CD4-positive, alpha-beta T cell treated with Interleukin-6 at 100 ng/mL for 8 hours (primary cell): Measurements from ENCODE around the gene KANSL3.
"Not testable (repeated sequence)": the region's sequence is repeated elsewhere in the genome, so short reads cannot be mapped to it uniquely, and the experiment has no call there.

ENCODE experiments used
- DNase-seq: peaks from one replicate; pipeline ENCODE4 v3.0.0-alpha.2; 2020; ENCODE audit warnings: mixed read lengths, low spot score

The KANSL3 gene

DNA sequence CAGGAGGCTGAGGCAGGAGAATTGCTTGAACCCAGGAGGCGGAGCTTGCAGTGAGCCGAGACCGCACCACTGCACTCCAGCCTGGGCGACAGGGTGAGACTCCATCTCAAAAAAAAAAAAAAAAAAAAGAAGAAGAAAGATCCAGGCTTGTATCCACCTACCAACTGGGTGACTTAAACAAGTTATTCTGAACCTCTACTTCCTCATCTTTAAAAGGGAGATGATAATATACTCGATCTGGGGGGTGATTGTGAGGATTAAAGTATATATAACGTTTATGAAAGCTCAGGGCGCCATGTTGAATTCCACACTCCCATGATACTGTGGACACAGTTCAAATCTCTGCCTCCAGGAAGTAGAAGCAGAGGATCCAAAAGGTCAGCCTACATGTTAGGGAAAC is 16.7 kb upstream of the KANSL3 start:
- DNase-seq, result not testable (repeated sequence)

DNA sequence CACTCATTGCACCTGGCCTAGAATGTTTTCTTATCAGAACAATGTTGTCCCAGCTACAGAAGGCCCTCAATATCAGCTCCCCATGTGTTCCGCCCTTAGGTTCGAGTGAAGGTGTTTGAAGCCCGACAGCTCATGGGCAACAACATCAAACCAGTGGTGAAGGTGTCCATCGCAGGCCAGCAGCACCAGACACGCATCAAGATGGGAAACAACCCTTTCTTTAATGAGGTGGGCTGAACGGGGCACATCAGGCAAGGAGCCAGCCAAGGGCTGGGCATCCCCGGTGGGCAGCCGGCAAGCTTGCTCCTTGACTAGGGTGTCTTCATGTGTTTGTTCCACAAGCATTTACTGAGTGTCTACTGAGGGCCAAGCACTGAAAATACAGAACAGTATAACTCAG is 13.7 kb upstream of the KANSL3 start:
- no peak for DNase-seq

DNA sequence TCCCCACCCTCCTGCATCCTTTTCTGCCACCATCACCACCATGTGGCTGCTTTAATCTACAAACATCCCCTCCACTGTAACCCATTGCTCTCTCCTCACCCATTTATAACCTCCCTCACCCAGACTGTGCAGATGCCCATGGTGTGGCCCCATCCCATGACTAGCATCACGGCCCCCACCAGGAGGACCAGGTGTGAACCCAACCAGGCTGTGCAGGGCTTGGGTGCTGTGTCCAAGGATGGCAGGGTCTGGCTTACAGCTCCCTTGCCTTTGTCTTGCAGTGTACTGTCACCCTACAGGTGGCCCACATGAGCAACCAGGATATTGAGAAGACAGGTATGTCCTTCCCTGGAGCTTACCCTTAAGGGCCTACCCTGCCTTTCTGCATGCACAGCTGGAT is 11.2 kb upstream of the KANSL3 start:
- no peak for DNase-seq

DNA sequence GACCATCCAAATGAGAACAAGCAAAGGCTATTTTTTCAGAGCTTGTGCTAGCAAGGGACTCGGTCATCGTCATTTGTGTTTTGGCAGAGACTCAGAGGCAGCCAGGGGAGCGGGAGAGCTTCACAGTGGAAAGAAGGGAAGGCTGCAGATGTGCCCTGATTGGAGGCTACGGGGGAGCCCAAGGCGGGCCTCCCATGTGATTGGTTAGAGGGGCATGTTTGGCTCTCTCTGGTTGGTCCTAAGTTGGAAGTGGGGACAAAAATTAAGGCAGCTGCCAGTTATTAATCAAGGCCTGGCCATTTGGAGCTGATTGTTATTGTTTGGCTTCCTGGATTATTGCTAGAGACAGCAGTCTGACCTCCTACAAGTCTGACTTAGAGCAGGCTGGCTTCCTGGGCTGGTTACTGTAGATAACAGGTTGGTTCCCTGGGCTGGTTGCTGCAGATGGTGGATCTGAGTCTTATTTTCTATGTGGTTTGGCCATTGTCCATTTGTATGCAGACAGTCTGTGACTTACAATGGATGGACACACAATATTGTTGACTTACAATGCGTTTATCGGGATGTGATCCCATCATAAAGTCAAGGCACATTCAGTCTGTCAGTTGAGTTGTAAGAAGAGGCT is 10.3 kb upstream of the KANSL3 start:
- DNase-seq, result no peak

DNA sequence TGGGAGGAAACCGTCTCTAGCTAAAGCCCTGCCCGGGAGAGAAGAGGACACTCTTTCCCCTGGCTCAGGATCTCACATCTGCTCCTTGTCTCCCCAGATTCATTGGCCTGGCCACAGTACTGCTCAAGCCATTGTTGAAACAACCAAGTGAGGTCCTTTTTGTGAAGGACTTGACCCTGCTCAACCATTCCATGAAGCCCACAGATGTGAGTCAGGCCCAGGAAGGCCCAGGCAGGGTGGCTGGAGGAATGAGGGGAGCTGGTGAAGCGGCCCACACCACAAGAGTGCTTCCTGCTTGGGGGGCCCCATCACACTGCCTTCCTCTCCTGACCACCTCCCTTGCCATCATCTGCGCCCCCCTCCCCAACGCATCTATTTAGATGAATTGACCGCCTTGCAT is 9.6 kb upstream of the KANSL3 start:
- no peak for DNase-seq

DNA sequence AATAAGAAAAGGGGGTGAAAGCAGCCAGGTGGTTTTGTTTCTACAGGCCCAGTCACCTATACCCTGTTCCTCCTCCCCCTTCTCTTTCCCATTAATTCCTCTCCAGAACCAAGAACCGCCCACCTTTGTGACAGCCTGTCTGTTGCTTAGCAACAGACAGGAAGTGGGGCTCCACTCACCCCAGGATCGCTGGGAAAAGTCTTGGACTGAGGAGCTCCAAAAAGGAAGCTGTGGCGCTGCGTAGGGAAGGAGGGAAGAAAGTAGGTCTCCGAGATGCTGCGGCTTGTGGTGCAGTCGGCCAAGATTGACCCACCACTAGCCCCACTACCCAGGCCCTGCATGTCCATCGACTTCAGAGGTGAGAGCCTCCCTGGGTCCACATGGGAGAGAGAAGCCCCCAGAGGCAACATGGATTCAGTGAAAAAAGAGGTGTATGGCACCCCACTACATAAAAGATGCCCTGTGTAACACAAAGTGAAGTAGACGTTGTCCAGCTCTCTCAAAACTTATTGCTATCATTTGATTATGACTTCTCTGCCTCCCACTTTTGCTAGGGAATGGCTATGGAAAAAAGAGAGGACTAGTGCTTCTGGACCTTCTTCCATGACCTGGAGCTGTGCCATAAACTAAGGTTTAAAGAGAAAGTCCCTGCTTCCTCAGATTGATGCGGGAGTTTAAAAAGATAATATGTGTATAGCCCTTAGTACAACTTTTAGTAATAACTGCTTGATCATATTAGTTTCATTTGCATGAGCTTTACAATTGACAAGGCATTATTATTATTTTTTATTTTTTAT is 4.7 kb upstream of the KANSL3 start, which contains the start of gene FER1L5:
FER1L5 (plus strand) TSS at position 201 of the 797 bp plus-strand sequence; CDS start at position 274, 73 bp downstream.
- no peak for DNase-seq

DNA sequence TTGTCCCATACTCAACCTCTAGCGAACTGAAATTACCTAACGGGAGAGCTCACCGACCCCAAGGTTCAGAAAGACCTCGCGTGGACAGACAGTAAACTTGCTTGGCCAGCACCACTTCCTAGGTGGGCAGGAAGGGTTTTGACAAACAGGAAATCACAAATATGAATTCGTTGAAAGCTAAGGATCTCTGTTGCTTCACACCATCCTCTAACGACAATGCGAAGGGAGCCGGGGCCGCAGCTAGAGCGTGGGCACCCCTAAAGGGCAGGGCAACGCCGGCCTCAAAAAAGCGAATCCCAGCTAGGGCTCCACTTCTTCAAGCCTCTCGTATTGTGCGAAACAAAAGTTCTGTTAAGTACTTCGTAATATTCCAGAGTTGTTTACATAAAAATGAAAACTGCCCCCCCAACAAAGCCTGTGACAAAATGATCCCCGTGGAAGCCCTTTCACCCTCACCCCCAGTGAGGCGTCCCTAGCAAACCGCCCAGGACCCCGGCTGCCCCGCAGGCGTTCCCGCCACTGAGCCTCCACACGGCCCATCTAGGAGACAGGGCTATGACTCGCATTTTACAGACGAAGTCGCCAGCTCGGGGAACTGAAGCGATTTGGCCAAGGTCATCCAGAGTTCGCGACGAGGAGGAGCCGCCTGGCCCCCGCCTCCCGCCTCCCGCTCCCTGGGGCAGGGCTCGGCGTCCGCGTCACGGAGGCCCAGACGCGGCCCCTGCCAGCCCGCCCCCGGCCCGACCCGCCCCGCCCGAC is 548 bp downstream of the KANSL3 start:
- DNase-seq, result peak; percentile 66

DNA sequence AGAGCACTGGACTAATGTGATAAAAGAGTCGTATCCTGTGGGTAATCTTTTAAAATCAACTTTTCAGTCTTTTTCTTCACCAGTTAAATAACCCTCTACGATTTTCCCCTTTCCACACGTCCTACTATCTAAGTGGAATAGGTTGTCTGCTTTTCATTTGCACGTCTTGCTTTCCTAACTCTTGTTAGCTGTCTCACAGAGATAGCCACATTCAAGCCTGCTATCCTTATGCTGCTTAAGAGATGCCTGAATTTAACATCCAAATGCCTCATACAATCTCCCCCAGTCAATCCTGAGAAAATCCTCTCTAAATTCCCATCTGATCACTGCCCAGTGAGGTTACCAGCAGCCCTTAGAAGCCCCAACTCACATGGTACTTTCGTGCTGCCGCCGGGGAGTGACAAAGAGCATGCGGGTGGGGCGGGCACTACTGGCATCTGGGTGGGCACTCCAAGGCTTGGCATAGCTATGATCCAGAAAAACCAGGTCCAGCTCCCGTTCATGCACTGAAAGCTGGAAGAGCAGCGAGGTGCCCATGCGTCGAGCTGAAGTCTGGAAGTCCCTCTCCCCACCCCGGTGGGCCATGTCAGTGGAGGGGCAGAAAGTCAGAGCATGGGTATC is 1.5 kb downstream of the KANSL3 start:
- no peak for DNase-seq

DNA sequence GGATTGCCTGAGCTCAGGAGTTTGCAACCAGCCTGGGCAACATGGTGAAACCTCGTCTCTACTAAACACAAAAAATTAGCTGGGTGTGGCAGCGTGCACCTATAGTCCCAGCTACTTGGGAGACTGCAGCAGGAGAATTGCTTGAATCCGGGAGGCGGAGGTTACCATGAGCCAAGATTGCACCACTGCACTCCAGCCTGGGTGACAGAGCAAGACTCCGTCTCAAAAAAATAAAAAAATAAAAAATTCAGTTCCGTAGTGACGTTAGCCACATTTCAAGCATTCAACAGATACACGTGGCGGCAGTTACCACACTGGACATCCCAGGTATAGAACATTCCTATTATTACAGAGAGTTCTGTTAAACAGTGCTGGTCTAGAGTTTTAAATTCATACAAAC is 4.5 kb downstream of the KANSL3 start:
- no peak for DNase-seq

DNA sequence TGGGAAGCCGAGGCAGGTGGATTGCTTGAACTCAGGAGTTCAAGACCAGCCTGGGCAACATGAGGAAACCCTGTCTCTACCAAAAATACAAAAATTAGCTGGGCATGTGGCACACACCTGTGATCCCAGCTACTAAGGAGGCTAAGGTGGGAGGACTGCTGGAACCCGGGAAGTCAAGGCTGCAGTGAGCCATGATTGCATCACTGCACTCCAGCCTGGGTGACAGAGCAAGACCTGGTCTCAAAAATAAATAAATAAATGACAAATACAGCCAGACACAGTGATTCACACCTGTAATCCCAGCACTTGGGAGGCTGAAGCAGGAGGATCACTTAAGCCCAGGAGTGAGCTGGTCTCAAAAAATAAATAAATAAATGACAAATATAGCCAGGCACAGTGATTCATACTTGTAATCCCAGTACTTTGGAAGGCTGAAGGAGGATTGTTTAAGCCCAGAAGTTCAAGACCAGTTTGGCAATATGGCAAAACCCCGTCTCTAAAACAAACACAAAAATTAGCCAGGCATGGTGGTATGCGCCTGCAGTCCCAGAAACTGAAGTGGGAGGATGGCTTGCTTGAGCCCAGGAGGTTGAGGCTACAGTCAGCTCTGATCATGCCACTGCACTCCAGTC is 6.2 kb downstream of the KANSL3 start:
- no peak for DNase-seq

DNA sequence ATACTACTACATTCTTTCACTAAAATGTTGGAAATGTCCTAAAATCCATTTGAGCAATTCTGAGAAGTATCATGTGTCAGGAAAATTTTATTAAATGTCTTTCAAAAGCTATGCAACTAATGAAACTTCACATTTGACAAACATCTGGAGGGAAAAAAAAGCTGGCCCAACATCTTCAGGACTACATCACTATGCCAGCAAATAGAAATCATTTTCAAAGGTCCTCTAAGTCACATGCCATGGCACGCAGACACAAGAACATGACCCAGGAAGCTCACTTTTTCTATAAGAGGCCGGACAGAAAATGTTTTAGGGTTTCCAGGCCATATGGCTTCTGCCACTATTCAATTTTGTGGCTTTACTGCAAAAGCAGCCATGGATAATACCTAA is 11.6 kb downstream of the KANSL3 start:
- DNase-seq, result no peak

DNA sequence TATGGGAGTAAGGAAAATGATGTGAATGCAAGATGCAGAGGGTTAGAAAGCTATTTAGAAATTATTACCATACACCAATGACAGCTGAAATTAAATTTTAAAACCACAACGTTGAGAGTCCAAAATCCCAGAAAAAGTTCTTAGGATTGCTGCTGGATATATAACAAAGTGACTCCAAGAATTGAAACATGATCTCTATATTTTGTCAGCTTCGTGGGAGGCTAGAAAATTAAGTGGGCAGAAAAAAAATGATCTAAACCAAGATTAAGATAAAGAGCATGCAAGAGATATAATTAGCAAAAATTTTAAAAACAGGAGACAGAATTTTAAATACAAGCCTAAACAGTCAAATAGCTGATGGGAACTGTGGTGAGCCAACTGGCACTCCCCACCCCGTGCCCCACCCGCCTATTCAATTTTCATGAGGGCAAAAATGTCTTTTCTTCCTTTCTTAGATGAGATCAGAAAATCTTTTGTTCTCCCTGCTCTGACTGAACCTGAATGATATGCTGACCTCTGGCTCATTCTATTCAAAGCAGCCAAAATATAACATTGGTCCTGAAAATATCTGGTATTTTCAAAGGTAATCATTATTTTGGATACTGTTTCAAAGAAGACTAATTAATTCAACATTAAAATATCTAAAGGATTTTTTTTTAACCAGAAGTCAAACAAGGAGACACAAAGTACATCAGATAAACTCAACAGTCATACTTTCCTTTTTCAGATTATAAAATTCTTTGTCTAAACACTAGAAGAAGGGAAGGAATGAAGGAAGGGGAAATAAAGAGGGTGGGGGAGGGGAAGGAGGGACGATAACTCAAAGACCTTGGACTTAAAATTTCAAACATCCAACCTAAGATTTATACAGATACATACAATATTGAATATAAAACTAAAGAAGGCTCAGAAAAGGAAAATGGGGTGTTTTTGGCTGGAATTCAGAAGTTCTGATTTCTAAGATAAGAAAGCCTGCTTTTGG is 12.2 kb downstream of the KANSL3 start:
- no peak for DNase-seq

DNA sequence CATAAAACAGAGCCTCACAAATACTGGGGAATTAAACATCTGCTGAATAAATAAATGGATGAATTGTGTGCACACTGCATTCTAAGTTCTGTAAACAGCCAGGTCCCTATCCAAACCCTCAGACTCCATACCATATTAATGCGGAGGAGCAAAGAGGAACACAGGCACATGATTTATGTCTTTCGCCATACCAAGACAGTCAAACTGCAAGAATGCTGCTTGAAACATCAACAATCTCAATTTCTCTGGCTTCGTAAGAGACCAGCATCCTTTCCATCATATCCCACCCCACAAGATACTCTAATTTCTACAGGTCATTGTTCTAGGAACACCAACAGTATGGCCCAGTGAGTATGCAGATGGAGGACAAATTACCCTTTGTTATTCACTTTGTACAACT is 15.0 kb downstream of the KANSL3 start:
- no peak for DNase-seq

DNA sequence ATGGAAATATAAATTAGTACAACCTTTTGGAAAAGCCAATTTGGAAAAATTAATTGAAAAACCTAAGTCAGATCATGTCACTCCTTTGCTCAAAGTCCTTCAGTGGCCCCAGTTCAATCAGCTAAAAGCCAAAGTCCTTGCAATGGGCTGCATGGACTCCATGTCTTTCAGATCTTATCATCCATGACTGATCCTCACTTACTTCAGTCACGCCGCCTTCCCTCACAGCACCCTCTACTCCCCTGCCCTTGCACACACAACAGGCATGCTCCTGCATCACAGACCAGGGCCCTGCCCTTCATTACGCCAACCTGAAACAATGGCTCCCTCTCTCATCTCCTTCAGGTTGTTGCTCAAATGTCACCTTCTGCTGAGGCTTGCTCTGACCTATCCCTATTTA is 15.6 kb downstream of the KANSL3 start:
- no peak for DNase-seq

DNA sequence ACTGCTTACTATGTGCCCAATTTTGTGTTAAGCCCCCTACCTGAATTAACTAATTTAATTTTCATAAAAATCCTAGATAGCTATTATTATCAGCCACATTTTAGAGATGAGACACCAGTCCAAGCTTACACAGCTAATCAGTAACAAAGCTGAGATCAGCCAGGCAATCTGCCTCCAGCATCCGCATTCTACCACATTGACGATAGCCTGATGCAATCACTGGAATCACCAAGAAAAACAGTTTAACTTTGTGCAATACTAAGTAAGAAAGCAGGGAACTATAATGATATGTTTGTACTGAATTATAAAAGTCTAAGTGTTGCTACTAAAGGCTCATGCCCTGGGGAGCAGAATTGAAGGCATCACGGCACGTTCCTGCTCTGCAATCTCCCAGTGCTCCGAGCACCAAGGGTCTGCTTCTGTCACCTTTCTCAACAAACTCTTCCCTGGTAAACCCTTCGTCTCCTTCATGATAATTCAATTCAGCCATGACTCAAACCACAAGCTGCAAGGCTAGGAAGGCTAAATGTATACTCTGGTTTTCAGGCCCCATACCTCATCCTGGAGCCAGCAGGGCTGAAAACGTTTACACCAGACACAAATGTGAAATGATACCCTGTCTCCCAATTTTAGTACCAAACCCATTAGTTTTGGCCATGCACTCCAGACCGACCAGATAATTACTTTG is 19.4 kb downstream of the KANSL3 start:
- no peak for DNase-seq

DNA sequence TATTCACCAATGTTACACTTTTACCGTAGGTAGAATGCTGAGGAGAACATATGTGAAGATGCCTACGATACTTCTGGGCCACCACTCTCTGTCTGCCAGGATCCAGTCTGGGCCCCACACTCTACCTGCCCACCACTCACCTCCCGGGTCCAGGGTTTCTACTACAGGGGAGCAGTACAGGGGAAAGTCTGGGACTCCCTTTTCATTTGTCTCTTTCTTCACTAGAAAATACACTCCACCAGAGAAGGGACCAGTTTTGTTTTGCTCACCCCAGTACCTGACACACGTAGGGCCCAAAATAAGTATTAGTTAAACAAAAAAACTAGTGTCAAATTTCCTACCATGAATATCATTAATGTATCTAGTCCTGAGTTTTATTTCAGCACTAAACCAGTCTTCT is 21.1 kb downstream of the KANSL3 start:
- DNase-seq, result no peak

DNA sequence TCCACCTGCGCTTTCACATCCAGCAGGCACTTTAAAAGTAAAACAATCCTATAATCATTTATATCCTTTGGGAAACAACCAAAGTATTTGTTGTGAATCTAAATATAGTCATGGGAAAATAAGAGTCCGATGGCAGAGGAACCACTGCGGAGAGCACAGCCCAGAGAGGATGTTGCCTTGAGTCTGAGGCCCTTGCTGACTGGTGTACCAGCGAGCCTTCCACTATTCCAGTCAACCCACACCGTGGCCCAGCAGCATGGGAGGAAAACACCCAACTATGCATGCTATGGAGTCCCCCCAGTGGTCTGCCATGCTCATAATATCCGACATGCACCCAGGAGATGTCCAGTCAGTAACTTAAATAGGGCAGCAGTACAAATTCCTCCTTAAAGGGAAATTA is 21.6 kb downstream of the KANSL3 start:
- DNase-seq, result no peak

DNA sequence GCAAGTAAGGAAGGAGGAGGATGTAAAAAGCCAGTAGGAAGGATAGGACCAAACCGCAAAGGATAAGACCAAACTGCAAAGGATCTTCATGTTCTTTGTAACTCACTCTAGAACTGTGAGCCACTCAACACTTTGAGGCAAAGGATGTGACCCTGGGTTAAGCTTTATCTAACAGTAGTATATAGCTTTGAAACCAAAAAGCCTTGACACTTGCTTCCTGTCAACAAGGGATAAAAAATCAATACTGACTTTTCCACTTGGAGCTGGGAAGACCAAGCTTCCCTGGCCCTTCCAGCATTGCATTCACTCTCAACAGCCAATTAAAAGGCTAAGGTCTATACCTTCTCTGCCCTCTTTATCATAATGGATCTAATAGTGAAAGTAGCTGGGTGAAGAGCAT is 22.0 kb downstream of the KANSL3 start:
- DNase-seq, result no peak

DNA sequence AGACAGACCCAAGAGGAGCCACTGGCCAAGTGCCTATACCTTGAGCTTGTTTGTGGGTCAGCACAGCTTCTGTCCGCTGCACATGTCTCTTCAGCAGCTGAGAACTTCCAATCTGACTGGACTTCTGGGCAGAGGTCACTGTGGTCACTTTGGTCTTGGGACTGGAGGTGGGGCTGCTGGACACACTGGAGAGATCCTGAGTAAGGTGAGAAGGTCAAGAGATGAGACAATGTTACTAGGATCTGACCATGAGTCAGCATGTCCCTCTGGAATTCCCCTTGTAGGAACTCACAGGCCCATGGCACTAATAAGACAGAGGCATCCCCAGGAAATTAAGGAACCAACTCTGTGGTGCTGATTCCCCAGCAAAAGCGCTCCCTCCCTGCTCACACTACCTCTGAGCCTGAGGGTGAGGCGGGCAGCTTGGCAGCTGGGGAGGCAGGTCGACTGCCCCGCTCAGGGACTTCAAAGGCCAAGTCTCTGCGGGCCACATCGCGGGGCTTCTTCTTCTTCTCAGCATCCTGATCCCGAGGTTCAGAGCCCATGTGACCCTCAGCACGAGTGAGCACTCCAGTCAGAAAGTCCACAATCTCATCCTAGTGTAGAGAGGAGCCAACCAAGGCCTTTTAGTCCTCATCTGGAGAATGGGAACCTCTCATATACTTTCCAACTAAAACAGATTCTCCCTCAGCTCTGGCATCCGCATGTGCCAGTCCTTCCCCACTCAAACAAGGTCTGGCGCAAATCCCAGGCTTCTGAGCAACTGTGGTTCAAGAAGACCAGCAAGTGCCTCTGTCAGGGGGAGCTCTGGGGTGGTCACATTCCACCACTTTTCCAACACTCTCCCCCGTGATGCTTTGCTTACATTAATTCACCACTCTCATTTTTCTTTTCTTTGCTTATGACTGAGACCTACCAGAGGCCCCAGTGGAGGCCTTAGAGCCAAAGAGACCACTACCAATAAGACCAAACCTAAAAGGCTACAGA is 29.4 kb downstream of the KANSL3 start:
- no peak for DNase-seq
